Left cardiac atrium (tissue), 4 donors: ENCODE measurements around the gene ADIPOR2. TPM values are rescaled to one million over a fixed set of nuclear protein-coding genes. Genes with fewer than 3 reads are reported as not detected.
A peak's percentile ranks its signal among the peaks of the same experiment; 100 is the strongest.

ENCODE experiments used
- ATAC-seq, 2 donors: fragments of 200-7000 bp; cut with Tn5 transposase; one replicate each; pipeline ENCODE4 v1.9.1; 2020; ENCODE audit warnings: mild to moderate bottlenecking in 2 of 2, moderate library complexity in 2 of 2
- DNase-seq: peaks from one replicate; pipeline ENCODE4 v3.0.0-alpha.2; 2020
- intact Hi-C, 2 donors: fragments of 100-400 bp; cut with DNase I; formaldehyde crosslinking; loops; one replicate each; pipeline versions ENCODE4 v1.14.1 to v1.15.1; 2022 to 2023
- total RNA-seq, 2 donors: library from RNA; stranded (reverse); fragmentation: NEBNext Ultra II Directional; extraction: Animal tissue kit (Norgen Biotek cat#: 25700); gene quantifications; one replicate each; pipeline ENCODE4 v1.2.1, GENCODE V29; 2021
- donor health status: DM: no; HTN: yes; CAD: no.
- donor health status: DM: no; HTN: yes; CAD: no; lungs with severe emphysema.
- donor health status: DM: yes; HTN: yes; CAD: no.
- donor health status: Dilated cardiomyopathy.

ADIPOR2 gene
- total RNA-seq, 2 donors from 2014 or later, result 50.3 to 53.1 TPM

- ATAC-seq (peak; percentile 23 to 33), DNase-seq (no peak)
- intact Hi-C loops, result loop anchor here in 1 of 2 donors (5.0 kb wide), 1 partner anchor 112 kb away; the partner anchor contains the start of gene CACNA2D4
These were observed 114.7 kb downstream of the ADIPOR2 start for GRCh38 chr12:1805441-1806081.

GRCh38 chr12:1806301-1807086, 115.6 kb downstream of the ADIPOR2 start:
- ATAC-seq (peak; percentile 37 to 46), DNase-seq (peak; percentile 21)
- intact Hi-C loops, result loop anchor here in 1 of 2 donors (5.0 kb wide), 1 partner anchor 111 kb away; the partner anchor contains the start of gene CACNA2D4

DNA sequence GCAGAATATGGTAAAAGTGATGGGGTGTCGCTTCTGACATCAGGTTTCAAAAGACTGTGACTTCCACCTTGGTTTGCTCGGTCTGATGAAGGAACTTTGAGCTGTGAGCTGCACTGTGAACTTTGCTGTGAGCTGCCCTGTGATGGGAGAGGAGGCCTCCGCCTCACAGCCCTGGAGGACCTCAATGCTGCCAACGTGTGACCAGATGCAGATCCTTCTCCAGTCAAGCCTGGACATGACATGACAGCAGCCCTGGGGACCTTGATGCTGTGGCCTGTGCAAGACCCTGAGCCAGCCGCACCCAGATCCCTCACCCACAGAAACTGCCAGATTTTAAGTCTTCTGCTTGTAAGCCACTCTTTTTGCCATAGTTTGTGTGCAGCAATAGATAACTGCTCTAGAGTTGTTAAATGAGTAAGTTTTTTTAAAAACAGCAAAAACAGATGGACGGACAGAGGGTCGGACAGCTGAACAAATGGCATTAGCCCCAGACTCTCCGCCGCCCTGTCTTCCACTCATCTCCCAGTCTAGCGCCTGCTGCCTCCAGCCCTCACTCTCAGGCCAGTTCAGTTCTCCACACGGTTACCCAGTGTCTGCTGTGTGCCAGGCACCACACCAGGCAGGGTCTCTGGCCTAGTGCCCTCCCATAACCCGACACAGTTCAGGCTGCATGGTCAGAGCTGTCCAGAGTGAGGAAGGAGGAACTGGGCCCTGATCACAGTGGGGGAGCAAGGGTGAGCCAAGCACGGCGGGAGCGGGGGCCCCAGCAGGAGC, 116.4 kb downstream of the ADIPOR2 start:
- ATAC-seq, result no peak
- intact Hi-C loops, result loop anchor here in 1 of 2 donors (5.0 kb wide), 1 partner anchor 110 kb away; the partner anchor contains the start of gene CACNA2D4
- peak; percentile 18 for DNase-seq

DNA sequence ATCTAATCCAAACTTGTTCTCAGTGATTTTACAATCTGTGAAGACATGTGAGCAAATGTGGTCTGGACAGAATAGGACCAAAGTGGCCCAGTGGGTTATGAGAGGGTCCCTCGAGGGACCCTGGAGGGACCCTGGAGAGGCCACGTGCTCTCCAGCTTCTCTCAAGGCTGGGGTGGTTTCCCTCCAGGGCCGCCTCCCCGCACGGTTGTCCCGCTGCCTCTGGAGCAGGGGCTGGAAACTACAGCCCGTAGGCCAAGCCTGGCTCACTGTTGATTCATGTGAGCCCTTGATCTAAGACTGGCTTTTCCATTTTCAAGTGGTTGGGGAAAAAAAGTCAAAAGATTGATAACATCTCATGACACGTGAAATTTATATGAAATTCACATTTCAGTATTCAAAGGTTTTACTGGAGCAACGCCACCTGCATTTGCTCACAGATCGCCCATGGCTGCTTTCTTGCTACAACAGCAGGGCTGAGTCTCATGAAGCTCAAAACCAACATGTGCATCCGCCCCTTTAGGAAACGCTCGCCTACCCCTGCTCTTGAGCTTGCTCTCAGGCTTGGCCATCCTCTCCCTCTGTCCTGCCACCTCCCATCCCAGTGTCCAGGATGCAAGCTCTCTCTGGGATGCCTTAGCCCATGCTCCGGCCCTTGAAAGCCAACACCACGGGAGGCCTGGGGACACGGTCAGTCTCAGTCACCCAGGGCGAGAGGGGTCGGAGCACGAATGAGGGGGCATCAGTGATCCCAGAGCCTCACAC, 117.3 kb downstream of the ADIPOR2 start:
- ATAC-seq (no peak), DNase-seq (peak; percentile 16)
- intact Hi-C loops, result loop anchor here in 1 of 2 donors (5.0 kb wide), 1 partner anchor 109 kb away; the partner anchor contains the start of gene CACNA2D4

DNA sequence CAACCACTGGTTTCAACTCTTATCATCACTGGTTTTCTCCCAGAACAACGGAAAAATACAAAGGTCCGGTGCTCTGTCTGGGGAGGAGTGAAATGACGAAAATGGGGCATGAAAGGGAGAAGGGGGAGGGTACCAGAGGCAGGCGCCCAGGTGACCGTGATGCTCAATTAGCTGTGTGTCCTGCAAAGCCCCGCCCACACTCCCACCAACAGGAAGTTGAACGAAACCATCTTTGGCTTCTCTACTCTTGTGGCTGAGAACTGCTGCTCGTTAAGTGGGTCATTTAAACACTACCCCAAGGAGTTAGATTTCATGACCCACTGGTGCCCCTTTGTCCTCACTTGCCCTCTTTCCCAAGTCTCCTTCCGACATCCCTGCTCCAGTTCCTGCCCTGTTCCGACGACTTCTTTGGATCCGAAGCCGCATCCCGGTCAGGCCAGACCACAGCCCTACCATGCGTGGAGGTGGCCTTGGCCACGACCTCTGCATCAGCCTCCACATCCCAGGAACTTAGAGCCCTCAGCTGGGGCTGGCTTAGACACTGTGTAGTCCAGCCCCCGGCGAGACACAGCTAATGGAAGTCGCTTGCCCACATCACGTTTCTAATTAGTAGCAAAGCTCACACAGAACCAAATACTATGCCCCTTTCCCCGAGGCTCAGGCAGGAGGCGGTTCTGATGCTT, 118.1 kb downstream of the ADIPOR2 start:
- DNase-seq, result peak; percentile 17
- no peak for ATAC-seq
- intact Hi-C loops, result loop anchor here in 1 of 2 donors (5.0 kb wide), 1 partner anchor 108 kb away; the partner anchor contains the start of gene CACNA2D4

DNA sequence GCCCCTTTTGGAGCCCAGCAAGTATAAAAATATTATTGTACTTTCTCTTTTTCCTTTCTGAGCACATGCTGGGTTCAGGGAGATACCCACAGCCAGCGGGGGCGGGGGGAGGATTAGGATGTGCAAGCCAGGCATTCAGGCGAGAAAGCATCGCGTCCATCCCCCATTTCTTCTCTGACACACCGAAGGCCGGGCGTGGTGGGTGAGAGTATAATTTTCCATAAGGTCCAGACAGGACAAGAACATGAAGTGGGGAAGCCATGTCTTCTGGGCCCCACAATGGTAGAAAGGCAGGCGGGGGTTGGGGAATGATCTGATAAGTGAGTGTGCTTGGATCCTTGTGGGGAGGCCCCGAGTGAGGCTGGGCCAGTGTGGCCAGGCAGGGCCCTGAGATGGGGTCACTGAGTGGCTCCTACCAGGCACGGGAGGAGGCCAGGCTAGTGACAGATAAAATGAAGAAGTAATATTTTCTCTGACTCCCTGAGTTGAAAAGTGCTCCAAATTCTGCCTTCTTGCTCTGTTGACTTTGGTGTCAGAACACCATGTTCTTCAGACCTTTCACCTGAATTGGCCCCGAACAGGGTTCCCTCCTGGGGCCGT, 118.8 kb downstream of the ADIPOR2 start:
- DNase-seq (peak; percentile 13), ATAC-seq (no peak)
- intact Hi-C loops, result loop anchor here in 1 of 2 donors (5.0 kb wide), 1 partner anchor 108 kb away; the partner anchor contains the start of gene CACNA2D4

DNA sequence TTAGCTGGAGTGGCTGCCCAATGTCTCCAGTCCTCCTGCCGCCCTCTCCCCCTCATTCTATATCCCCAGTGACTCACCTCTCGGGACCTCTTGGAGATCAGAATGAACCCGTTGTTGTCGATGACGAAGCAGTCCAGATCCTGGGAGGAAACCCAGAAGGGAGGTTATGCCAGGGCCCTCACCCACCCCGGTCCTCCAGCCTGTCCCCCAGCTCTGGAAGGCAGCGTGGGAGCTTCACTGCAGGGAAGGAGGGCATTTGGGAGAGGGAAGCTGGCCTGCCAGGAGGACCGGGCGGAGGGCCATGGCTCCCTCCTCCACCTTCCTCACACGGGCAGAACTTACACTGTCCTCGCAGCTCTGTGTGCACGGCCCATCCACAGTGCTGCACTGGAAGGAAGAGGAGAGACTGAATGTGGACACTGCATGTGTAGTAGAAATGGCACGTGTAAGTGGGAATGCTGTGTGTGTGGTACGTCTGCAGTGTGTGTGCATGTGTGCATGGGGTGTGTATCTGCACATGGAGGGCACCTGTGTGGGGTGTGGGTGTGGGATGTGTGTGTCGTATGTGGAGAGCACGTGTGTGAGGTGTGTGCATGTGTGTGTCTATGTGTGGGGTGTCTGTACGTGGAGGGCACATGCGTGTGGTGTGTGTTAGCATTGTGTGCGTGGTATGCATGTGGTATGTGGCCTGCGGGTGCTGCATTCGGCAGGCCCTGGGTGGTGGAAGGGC, 119.5 kb downstream of the ADIPOR2 start:
- ATAC-seq (no peak), DNase-seq (no peak)
- intact Hi-C loops, result no loop called here

DNA sequence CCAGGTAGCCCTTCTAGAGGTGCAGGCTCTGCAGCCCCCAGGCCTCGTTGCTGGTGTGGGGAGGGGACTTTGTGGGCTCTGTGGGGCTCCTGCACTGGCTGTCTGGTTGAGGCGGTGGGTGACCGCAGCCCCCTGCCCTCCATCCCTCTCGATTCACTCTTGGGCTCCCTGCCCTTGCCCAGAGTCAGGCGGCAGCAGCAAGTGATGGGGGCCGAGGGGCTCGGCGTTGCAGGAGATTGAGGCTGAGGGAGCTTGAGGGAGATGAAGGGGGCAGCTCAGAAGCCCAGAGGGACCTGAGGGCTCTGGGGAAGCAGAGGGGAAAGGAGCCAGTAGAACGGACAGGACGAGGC, 120.0 kb downstream of the ADIPOR2 start:
- ATAC-seq, result no peak
- DNase-seq, result no peak
- intact Hi-C loops, result no loop called here

DNA sequence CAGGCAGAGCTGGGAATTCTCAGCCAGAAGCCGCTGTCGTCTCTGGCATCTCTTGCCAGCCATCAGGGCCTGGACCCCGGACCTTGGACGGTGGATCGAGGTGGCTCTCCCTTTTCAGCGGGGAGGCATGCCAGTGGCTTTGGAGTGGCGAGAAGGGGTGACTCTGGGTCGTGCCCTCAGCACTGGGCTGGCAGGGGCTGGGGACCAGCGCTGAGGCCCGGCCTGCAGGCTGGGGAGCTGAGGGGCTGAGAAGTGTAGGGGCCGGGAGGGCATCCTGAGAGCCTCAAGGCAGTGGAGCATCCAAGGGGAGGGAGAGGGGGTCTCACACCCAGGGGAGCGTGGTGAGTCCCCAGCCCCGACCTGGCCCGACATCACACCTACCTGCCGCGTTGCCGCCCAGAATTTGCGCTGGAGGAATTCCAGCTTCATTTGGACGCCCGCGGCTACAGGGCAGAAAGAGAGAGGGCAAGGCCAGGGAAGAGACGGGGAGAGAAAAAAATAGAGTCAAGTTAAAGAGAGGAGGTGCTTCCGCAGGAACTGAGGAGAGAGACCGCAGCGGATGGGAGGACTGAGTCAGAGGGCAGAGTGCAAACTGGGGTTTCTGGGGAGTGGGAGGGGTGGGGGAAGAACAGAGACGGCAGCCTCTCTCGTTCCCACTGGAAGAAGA, 120.5 kb downstream of the ADIPOR2 start:
- DNase-seq (no peak), ATAC-seq (peak in 1 of 2 donors; percentile 44)
- intact Hi-C loops, result no loop called here

DNA sequence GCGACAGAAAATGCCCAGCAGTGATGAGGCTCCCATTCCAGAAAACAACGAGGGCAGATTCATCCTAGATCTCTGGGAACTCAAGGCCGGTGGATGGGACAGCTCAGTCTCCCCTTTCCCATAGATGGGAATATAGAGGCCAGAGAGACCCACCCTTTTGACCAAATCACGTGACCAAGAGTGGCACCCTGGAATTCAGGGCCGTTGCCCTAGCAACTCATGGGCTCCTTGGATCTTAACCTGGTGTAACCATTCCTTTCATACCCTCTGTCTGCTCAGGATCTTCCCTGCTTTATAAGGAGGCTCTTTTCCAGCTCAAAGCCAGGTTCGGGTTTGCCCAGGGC, 121.0 kb downstream of the ADIPOR2 start:
- intact Hi-C loops, result no loop called here
- ATAC-seq, result no peak
- no peak for DNase-seq

- no peak for DNase-seq
- intact Hi-C loops, result no loop called here
- peak; percentile 28 to 66 for ATAC-seq
These were observed 121.9 kb downstream of the ADIPOR2 start for GRCh38 chr12:1812650-1813302.

DNA sequence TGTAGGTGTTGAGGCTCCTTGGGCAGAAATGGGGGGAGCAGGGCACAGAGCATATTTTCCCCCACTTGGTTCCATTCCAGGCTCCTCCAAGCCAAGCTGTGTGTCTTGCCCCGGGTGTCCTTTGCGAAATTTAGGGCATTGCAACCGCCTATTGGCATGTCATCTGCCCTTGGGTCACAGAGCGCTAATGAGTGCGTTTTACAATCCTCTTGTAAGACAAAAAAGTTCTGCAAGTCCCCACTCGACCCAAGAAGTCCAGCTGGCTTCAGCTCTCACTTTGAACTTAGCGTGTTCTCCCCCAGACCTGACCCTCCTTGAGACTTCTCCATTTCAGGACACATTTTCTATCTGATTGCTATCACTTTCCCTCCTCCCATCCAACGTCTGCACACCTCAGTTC, 123.4 kb downstream of the ADIPOR2 start:
- DNase-seq (no peak), ATAC-seq (peak in 1 of 2 donors; percentile 49)
- intact Hi-C loops, result no loop called here

DNA sequence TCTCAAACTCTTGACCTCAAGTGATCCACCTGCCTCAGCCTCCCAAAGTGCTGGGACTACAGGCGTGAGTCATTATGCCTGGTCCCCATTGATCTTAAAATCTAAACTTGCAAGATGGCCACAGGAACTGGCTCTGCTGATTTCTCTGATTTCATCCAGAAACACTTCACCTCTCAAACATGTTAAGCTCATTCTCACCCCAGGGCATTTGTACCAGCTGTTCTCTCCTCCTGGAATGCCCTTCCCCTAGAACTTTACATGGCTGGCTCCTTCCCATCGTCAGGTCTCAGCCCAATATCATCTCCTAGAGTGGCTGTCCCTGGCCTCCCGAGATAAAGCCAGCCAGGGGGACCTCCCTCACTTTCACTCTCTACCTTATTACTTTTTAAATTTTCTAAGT, 124.2 kb downstream of the ADIPOR2 start:
- ATAC-seq, result no peak
- intact Hi-C loops, result no loop called here
- DNase-seq, result no peak

GRCh38 chr12:1815814-1816729, 125.2 kb downstream of the ADIPOR2 start:
- ATAC-seq, result no peak
- DNase-seq, result no peak
- intact Hi-C loops, result no loop called here

- DNase-seq (no peak), ATAC-seq (no peak)
- intact Hi-C loops, result no loop called here
These were observed 126.0 kb downstream of the ADIPOR2 start for GRCh38 chr12:1816730-1817348.
